GM12878 (cell line): ENCODE results near the gene MAST3. TPM values are rescaled to one million over a fixed set of nuclear protein-coding genes. Genes with fewer than 3 reads are reported as not detected.

Experiments used
- ATAC-seq: fragments of 200-7000 bp; cut with Tn5 transposase; 3 replicates; pipeline ENCODE4 v1.9.1; 2020; ENCODE audit warnings: mild to moderate bottlenecking, moderate library complexity
- BruUV-seq: library from RNA; stranded (reverse); fragments of 400-500 nt; replicated peaks from 2 replicates; lab custom pipeline; 2021; lab: Mats Ljungman, UMichigan
- CTCF ChIA-PET: fragments of 300-600 bp; sonication (Branson Sonifier 250); formaldehyde crosslinking; extraction: SDS; loops from one replicate; lab custom pipeline; 2021; ENCODE audit warnings: inconsistent platforms; lab: Yijun Ruan, JAX
- POLR2A ChIA-PET: fragments of 350-600 bp; formaldehyde crosslinking; extraction: SDS; loops from one replicate; lab custom pipeline; 2021; ENCODE audit warnings: inconsistent platforms; lab: Charles Lee
- RAD21 ChIA-PET: fragments of 300-600 bp; sonication (Branson Sonifier 250); formaldehyde crosslinking; loops from one replicate; lab custom pipeline; 2023; ENCODE audit warnings: antibody characterized with exemption; ENCODE audit not compliant: unreplicated experiment; lab: Charles Lee
- SMC1A ChIA-PET: fragments of 300-600 bp; sonication (Branson Sonifier 250); formaldehyde crosslinking; loops from one replicate; lab custom pipeline; 2023; ENCODE audit not compliant: unreplicated experiment, uncharacterized antibody; lab: Charles Lee
- DNase-seq: peaks from one replicate; pipeline ENCODE4 v3.0.0-alpha.2; 2011; ENCODE audit warnings: low read depth, low spot score
- FAIRE-seq: peaks from 3 replicates; lab custom pipeline; 2011; peaks lifted over from hg19 to GRCh38; lab: Jason Lieb, UNC
- H2AFZ ChIP-seq: 2 replicates; pipeline ENCODE4 v1.6.0; 2011; ENCODE audit warnings: low read depth, low read length, control low read depth; ENCODE audit not compliant: control insufficient read depth
- H3K27ac ChIP-seq: 2 replicates; pipeline ENCODE4 v1.5.1; 2011; ENCODE audit warnings: control low read depth; ENCODE audit not compliant: control insufficient read depth, insufficient read depth
- H3K27me3 ChIP-seq, 2 experiments: replicated peaks in 1 of 2; 2 replicates each; pipeline versions ENCODE4 v1.6.0 to v1.6.1; 2011; ENCODE audit warnings: low read length in 1 of 2; ENCODE audit not compliant: control insufficient read depth in 2 of 2, insufficient read depth in 2 of 2
- H3K36me3 ChIP-seq, 2 experiments: 2 replicates each; pipeline ENCODE4 v1.5.1; 2011; ENCODE audit warnings: low read length in 1 of 2; ENCODE audit not compliant: control insufficient read depth in 2 of 2, insufficient read depth in 2 of 2
- H3K4me1 ChIP-seq: 2 replicates; pipeline ENCODE4 v1.6.1; 2011; ENCODE audit warnings: mild to moderate bottlenecking, low read length, moderate library complexity, mixed read lengths; ENCODE audit not compliant: control insufficient read depth, insufficient read depth
- H3K4me2 ChIP-seq: 2 replicates; pipeline ENCODE4 v1.6.0; 2011; ENCODE audit warnings: control low read depth; ENCODE audit not compliant: control insufficient read depth, insufficient read depth
- H3K4me3 ChIP-seq: fragments of 200-600 bp; sonication (generic); 2 replicates; pipeline ENCODE4 v1.5.1; 2016
- H3K79me2 ChIP-seq: 2 replicates; pipeline ENCODE4 v1.6.0; 2011; ENCODE audit warnings: low read length; ENCODE audit not compliant: control insufficient read depth, insufficient read depth
- H3K9ac ChIP-seq: 2 replicates; pipeline ENCODE4 v1.8.0; 2011; ENCODE audit warnings: low read length, control low read depth, mixed read lengths; ENCODE audit not compliant: control insufficient read depth, insufficient read depth
- H3K9me3 ChIP-seq: replicated peaks from 3 replicates; pipeline ENCODE4 v1.5.1; 2011; ENCODE audit warnings: mild to moderate bottlenecking, low read length; ENCODE audit not compliant: control insufficient read depth, insufficient read depth
- H4K20me1 ChIP-seq: 2 replicates; pipeline ENCODE4 v1.6.0; 2011; ENCODE audit not compliant: control insufficient read depth, insufficient read depth
- CBFB ChIP-seq: IDR thresholded peaks from 2 replicates; pipeline ENCODE4 v1.6.1; 2016; ENCODE audit warnings: antibody characterized with exemption, low read depth
- EED ChIP-seq: sonication (generic); IDR thresholded peaks from 2 replicates; pipeline ENCODE4 v1.6.1; 2016; ENCODE audit warnings: antibody characterized with exemption, low read depth
- MTA3 ChIP-seq: IDR thresholded peaks from 2 replicates; pipeline ENCODE4 v1.6.1; 2012; ENCODE audit warnings: low read length, inconsistent platforms, borderline replicate concordance
- RB1 ChIP-seq: fragments of 450-650 bp; formaldehyde crosslinking; IDR thresholded peaks from 2 replicates; pipeline ENCODE4 v1.6.1; 2017; ENCODE audit warnings: mild to moderate bottlenecking, borderline replicate concordance
- RUNX3 ChIP-seq: IDR thresholded peaks from 2 replicates; pipeline ENCODE4 v1.6.1; 2012; ENCODE audit warnings: low read length, inconsistent platforms
- STAT3 ChIP-seq: IDR thresholded peaks from 2 replicates; pipeline ENCODE4 v1.6.1; 2011; ENCODE audit warnings: low read depth, low read length, improper control_type of control experiment
- SUZ12 ChIP-seq: fragments of 200-600 bp; sonication (generic); IDR thresholded peaks from one replicate; pipeline ENCODE4 v1.6.1; 2018; ENCODE audit warnings: antibody characterized with exemption, mild to moderate bottlenecking; ENCODE audit not compliant: unreplicated experiment
- TAF1 ChIP-seq: IDR thresholded peaks from 2 replicates; pipeline ENCODE4 v1.6.1; 2011; ENCODE audit warnings: mild to moderate bottlenecking, low read depth, low read length, borderline replicate concordance
- WGBS: methylation state at CpG from one replicate; pipeline ENCODE4 v1.1.6; 2016; ENCODE audit warnings: low lambda C conversion rate; ENCODE audit not compliant: insufficient replicate concordance, insufficient coverage; ENCODE audit errors: missing lambda C conversion rate; 5-methylcytosine and 5-hydroxymethylcytosine counted together
- in situ Hi-C: fragments of 300-500 bp; cut with MboI; formaldehyde crosslinking; loops from 9 replicates; pipeline ENCODE4 v1.14.3; 2018; ENCODE audit warnings: mixed read lengths
- intact Hi-C: fragments of 100-400 bp; cut with micrococcal nuclease; formaldehyde crosslinking; loops from one replicate; pipeline ENCODE4 v1.14.2; 2022; ENCODE audit not compliant: unreplicated experiment
- polyA plus RNA-seq, 11 experiments: library from polyadenylated mRNA; depleted of rRNA in 4 of 11; unstranded in 6 of 11; stranded (reverse) in 5 of 11; fragments of >200 nt; fragmentation: Nextera tagmentation in 4 of 11; fragmentation: Illumina TruSeq in 1 of 11; extraction: Ambion mirVana in 4 of 11; extraction: Trizol in 1 of 11; gene quantifications; 1 replicate in 1 of 11; 2 replicates in 10 of 11; pipeline versions ENCODE4 v1.2.1 to v1.2.3, GENCODE V29; 2011 to 2016; ENCODE audit warnings: inconsistent platforms in 2 of 11, missing spikeins in 2 of 11, low read depth in 1 of 11
- total RNA-seq, 4 experiments: library from RNA; depleted of rRNA in 3 of 4; stranded (reverse); fragments of >200 nt in 3 of 4; fragmentation: Illumina TruSeq in 1 of 4; extraction: Trizol in 1 of 4; gene quantifications; 2 replicates each; pipeline versions ENCODE4 v1.2.1 to v1.2.3, GENCODE V29; 2013 to 2021
- TF ChIP-seq, protein P1 (sequence below): fragments of 450-650 bp; IDR thresholded peaks from 2 replicates; pipeline ENCODE4 v1.6.1; 2017; ENCODE audit warnings: mild to moderate bottlenecking
- TF ChIP-seq, protein P2 (sequence below): fragments of 450-650 bp; IDR thresholded peaks from 2 replicates; pipeline ENCODE4 v1.6.1; 2017; ENCODE audit warnings: mild to moderate bottlenecking, moderate library complexity
- TF ChIP-seq, protein P3 (sequence below): IDR thresholded peaks from 2 replicates; pipeline ENCODE4 v1.6.1; 2012; ENCODE audit warnings: low read depth, low read length, improper control_type of control experiment

Gene MAST3
- total and polyA plus RNA-seq, 10 of the 15 experiments (the other 5 are each of a cell fraction or from before 2014, with no cell fraction given), result 3.0 to 22.2 (median 7.5) TPM

DNA sequence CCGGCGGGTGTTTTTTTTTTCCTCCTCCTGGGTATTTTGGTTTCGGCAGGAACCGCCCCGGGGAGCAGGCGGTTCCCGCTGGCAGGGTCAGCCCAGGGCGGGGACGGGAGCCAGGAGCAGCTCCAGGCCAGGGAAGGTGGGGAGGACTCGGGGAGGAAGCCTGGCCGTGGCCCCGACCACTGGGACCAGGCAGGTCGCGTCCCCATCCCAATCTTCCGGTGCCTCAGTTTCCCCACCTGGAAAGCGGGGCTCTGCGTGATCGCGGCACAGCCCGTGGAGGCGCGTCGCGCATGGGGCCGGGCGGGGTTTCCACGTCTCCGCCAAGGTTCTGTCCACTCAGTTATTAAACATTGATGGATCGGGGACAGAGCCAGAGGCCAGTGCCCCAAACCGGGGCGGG, 45.7 kb upstream of the MAST3 start:
- RAD21 ChIA-PET, result no interaction called here
- 63% methylated on average over 9 of the region's 31 CpGs for WGBS
- ATAC-seq (no peak), DNase-seq (no peak), FAIRE-seq (no peak)
- SMC1A ChIA-PET, result no interaction called here
- H3K4me3 ChIP-seq, result no peak overlapping the region
- no peak for TF ChIP-seq STAT3
- TF ChIP-seq, protein P1, sequence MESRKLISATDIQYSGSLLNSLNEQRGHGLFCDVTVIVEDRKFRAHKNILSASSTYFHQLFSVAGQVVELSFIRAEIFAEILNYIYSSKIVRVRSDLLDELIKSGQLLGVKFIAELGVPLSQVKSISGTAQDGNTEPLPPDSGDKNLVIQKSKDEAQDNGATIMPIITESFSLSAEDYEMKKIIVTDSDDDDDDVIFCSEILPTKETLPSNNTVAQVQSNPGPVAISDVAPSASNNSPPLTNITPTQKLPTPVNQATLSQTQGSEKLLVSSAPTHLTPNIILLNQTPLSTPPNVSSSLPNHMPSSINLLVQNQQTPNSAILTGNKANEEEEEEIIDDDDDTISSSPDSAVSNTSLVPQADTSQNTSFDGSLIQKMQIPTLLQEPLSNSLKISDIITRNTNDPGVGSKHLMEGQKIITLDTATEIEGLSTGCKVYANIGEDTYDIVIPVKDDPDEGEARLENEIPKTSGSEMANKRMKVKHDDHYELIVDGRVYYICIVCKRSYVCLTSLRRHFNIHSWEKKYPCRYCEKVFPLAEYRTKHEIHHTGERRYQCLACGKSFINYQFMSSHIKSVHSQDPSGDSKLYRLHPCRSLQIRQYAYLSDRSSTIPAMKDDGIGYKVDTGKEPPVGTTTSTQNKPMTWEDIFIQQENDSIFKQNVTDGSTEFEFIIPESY, result no peak
- TF ChIP-seq MTA3, result no peak
- TF ChIP-seq RUNX3, result no peak
- no peak for TF ChIP-seq CBFB
- TF ChIP-seq, protein P2, sequence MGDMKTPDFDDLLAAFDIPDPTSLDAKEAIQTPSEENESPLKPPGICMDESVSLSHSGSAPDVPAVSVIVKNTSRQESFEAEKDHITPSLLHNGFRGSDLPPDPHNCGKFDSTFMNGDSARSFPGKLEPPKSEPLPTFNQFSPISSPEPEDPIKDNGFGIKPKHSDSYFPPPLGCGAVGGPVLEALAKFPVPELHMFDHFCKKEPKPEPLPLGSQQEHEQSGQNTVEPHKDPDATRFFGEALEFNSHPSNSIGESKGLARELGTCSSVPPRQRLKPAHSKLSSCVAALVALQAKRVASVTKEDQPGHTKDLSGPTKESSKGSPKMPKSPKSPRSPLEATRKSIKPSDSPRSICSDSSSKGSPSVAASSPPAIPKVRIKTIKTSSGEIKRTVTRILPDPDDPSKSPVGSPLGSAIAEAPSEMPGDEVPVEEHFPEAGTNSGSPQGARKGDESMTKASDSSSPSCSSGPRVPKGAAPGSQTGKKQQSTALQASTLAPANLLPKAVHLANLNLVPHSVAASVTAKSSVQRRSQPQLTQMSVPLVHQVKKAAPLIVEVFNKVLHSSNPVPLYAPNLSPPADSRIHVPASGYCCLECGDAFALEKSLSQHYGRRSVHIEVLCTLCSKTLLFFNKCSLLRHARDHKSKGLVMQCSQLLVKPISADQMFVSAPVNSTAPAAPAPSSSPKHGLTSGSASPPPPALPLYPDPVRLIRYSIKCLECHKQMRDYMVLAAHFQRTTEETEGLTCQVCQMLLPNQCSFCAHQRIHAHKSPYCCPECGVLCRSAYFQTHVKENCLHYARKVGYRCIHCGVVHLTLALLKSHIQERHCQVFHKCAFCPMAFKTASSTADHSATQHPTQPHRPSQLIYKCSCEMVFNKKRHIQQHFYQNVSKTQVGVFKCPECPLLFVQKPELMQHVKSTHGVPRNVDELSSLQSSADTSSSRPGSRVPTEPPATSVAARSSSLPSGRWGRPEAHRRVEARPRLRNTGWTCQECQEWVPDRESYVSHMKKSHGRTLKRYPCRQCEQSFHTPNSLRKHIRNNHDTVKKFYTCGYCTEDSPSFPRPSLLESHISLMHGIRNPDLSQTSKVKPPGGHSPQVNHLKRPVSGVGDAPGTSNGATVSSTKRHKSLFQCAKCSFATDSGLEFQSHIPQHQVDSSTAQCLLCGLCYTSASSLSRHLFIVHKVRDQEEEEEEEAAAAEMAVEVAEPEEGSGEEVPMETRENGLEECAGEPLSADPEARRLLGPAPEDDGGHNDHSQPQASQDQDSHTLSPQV, result no peak
- no peak for TF ChIP-seq EED
- no peak for TF ChIP-seq TAF1
- TF ChIP-seq SUZ12, result no peak
- TF ChIP-seq, protein P3, sequence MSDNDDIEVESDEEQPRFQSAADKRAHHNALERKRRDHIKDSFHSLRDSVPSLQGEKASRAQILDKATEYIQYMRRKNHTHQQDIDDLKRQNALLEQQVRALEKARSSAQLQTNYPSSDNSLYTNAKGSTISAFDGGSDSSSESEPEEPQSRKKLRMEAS, result no peak
- TF ChIP-seq RB1, result no peak
- TF ChIP-seq, all 136 proteins: peak for 0
- CTCF ChIA-PET, result interaction anchor here (0.6 to 1.1 kb wide), 2 partner anchors 19 to 59 kb away, joined by 3 to 4 read pairs; no protein-coding TSS in a partner anchor
- Histone ChIP-seq H3K36me3 (no peaks in the 10 kb centered on the region), H3K27me3 (no peaks in the 10 kb centered on the region; a peak in 1 of 4 replicates), H3K4me2 (no peak overlapping the region), H3K79me2 (no peaks in the 10 kb centered on the region), H3K9ac (no peak overlapping the region), H3K9me3 (no peaks in the 10 kb centered on the region), H3K4me1 (no peaks in the 10 kb centered on the region), H3K27ac (no peak overlapping the region), H2AFZ (no peak overlapping the region), H4K20me1 (no peaks in the 10 kb centered on the region)
- intact Hi-C loops, result no loop called here
- in situ Hi-C loops, result no loop called here
- no TSS peak for BruUV-seq
- POLR2A ChIA-PET, result interaction anchor here (0.7 kb wide), 1 partner anchor 424 kb away, joined by 4 read pairs; no protein-coding TSS in a partner anchor
